Measurements from ENCODE around the gene SLC66A2.

- TF ChIP-seq CTCF (IDR thresholded peaks at IDR 0.05) (no peak), POLR2A (IDR thresholded peaks at IDR 0.05) (no peak)
Observed at GRCh38 chr18:79932907-79933306, 18.5 kb downstream of the SLC66A2 start.
